KMS-11 (cell line): ENCODE data around the gene PTP4A1.

Experiments used
- H2AFZ ChIP-seq: fragments of 200-600 bp; sonication (generic); 2 replicates; pipeline ENCODE4 v1.6.1; 2016; ENCODE audit warnings: antibody characterized with exemption, mixed run types, low read depth
- H3K27ac ChIP-seq: fragments of 200-600 bp; sonication (generic); 2 replicates; pipeline ENCODE4 v1.6.1; 2016; ENCODE audit warnings: mild to moderate bottlenecking, mixed run types
- H3K27me3 ChIP-seq: fragments of 200-600 bp; sonication (generic); 2 replicates; pipeline ENCODE4 v1.6.1; 2017; ENCODE audit warnings: mild to moderate bottlenecking, low read depth, mixed run types, moderate library complexity; ENCODE audit not compliant: insufficient read depth
- H3K36me3 ChIP-seq: fragments of 200-600 bp; sonication (generic); 2 replicates; pipeline ENCODE4 v1.6.1; 2017; ENCODE audit warnings: mild to moderate bottlenecking, mixed run types; ENCODE audit not compliant: insufficient read depth
- H3K4me1 ChIP-seq: fragments of 200-600 bp; sonication (generic); 2 replicates; pipeline ENCODE4 v1.6.1; 2016; ENCODE audit warnings: mild to moderate bottlenecking, low read depth, mixed run types; ENCODE audit not compliant: poor library complexity, severe bottlenecking
- H3K4me2 ChIP-seq: fragments of 200-600 bp; sonication (generic); 2 replicates; pipeline ENCODE4 v1.7.0; 2016; ENCODE audit warnings: mild to moderate bottlenecking, mixed run types
- H3K4me3 ChIP-seq: fragments of 200-600 bp; sonication (generic); IDR thresholded peaks from 2 replicates; pipeline ENCODE4 v1.6.1; 2017; ENCODE audit warnings: low read depth, low read length, mixed read lengths; ENCODE audit not compliant: insufficient read depth
- H3K79me2 ChIP-seq: fragments of 200-600 bp; sonication (generic); 2 replicates; pipeline ENCODE4 v1.6.1; 2016; ENCODE audit warnings: low read depth, mixed run types; ENCODE audit not compliant: insufficient read depth
- H3K9ac ChIP-seq: fragments of 200-600 bp; sonication (generic); 2 replicates; pipeline ENCODE4 v1.6.1; 2016; ENCODE audit warnings: mild to moderate bottlenecking, mixed run types
- H4K20me1 ChIP-seq: fragments of 200-600 bp; sonication (generic); 2 replicates; pipeline ENCODE4 v1.6.1; 2016; ENCODE audit warnings: mild to moderate bottlenecking, mixed run types; ENCODE audit not compliant: insufficient read depth
- CTCF ChIP-seq: fragments of 200-600 bp; sonication (generic); conservative IDR thresholded peaks from 2 replicates; pipeline ENCODE4 v1.6.1; 2017; ENCODE audit warnings: low read depth, mild to moderate bottlenecking, antibody characterized with exemption, low read length, moderate library complexity, mixed read lengths

Gene PTP4A1

GRCh38 chr6:63527658-63528514, 44.4 kb upstream of the PTP4A1 start:
- no peak overlapping the region for H3K4me2 ChIP-seq
- no peaks in the 10 kb centered on the region for H3K27me3 ChIP-seq
- no peak overlapping the region for H2AFZ ChIP-seq
- no peaks in the 10 kb centered on the region for H3K4me1 ChIP-seq
- H4K20me1 ChIP-seq = no peaks in the 10 kb centered on the region
- no peak overlapping the region for H3K9ac ChIP-seq
- H3K4me3 ChIP-seq = no peak overlapping the region
- no peak overlapping the region for H3K27ac ChIP-seq
- no peaks in the 10 kb centered on the region for H3K36me3 ChIP-seq
- H3K79me2 ChIP-seq = no peaks in the 10 kb centered on the region
- no peak for TF ChIP-seq CTCF

GRCh38 chr6:63529498-63529897, 42.8 kb upstream of the PTP4A1 start:
- no peak for TF ChIP-seq CTCF
- H3K4me2 ChIP-seq = no peak overlapping the region
- no peak overlapping the region for H3K27ac ChIP-seq
- H4K20me1 ChIP-seq = no peaks in the 10 kb centered on the region
- H3K79me2 ChIP-seq = no peaks in the 10 kb centered on the region
- no peak overlapping the region for H3K9ac ChIP-seq
- no peaks in the 10 kb centered on the region for H3K36me3 ChIP-seq
- no peaks in the 10 kb centered on the region for H3K27me3 ChIP-seq
- H3K4me1 ChIP-seq = no peaks in the 10 kb centered on the region
- H3K4me3 ChIP-seq = no peak overlapping the region
- no peak overlapping the region for H2AFZ ChIP-seq

- no peaks in the 10 kb centered on the region for H4K20me1 ChIP-seq
- H3K4me2 ChIP-seq = no peak overlapping the region
- H3K36me3 ChIP-seq = no peaks in the 10 kb centered on the region
- H2AFZ ChIP-seq = no peak overlapping the region
- H3K79me2 ChIP-seq = no peaks in the 10 kb centered on the region
- H3K4me3 ChIP-seq = no peak overlapping the region
- no peaks in the 10 kb centered on the region for H3K4me1 ChIP-seq
- TF ChIP-seq CTCF = no peak
- H3K27me3 ChIP-seq = no peaks in the 10 kb centered on the region
- H3K9ac ChIP-seq = no peak overlapping the region
- no peak overlapping the region for H3K27ac ChIP-seq
Measured at GRCh38 chr6:63530182-63530581, 42.1 kb upstream of the PTP4A1 start.

- no peak for TF ChIP-seq CTCF
- no peak overlapping the region for H2AFZ ChIP-seq
Measured at GRCh38 chr6:63530991-63531390, 41.3 kb upstream of the PTP4A1 start.

More at GRCh38 chr6:63530991-63531390, 41.3 kb upstream of the PTP4A1 start:
- Histone ChIP-seq H3K27me3 (no peaks in the 10 kb centered on the region), H4K20me1 (no peaks in the 10 kb centered on the region), H3K4me2 (no peak overlapping the region), H3K36me3 (no peaks in the 10 kb centered on the region), H3K9ac (no peak overlapping the region), H3K27ac (no peak overlapping the region), H3K4me3 (no peak overlapping the region), H3K79me2 (no peaks in the 10 kb centered on the region), H3K4me1 (no peaks in the 10 kb centered on the region)
